GM19035 (cell line): ENCODE results near the gene MDFIC.
A peak's percentile ranks its signal among the peaks of the same experiment; 100 is the strongest.

Source experiments
- ATAC-seq: cut with Tn5 transposase; IDR thresholded peaks from one replicate; pipeline ENCODE4 v1.9.1; 2021; ENCODE audit not compliant: unreplicated experiment

Gene MDFIC

DNA sequence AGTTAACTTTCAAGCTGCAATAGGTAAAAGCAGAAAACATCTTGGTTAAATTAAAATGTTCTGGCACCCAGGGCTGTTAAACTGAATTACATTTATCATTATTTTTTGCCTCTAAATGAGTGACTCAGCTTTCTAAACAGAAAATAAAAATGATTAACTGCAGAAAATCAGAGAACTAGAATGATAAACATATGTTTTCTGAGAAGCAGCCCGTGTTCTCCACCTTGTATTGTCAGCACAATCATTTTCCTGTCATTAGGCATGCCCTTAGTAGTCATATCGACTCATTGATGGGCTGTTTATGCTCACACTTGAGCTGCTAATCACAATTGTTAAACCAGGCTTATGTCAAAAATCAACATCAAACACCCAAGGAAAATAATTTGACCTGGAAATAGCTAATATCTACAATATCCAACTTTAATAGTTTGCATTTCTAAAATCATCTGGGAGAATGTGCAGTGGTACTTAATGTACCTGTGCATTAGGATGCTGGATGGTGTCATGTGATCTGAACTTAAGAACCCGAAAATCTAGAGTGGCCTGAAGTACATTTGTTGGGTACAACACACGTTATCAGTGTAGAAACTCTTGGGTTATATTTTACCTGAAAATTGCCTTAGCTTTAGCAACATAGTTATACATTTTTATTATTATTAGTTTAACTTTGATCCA, 2.3 kb downstream of the MDFIC start:
- no peak for ATAC-seq

DNA sequence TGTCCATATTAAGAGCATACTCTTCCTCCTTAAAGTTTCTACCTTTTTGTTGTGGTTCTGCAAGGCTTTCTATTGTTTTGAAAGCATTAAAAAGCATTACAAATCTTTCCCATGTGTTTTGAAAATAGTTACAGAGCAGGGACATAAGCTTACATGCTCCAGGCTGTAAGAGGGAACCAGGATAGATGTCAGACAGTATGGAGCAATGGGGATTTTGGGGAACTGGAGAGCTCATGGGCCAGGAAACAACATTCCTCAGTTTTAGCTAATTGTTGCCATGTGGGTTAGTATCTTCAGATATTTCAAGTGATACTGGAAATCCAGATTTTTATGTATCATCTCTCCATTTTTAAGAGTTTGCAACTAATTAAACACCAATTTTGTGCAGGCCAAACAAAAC, 3.5 kb downstream of the MDFIC start:
- ATAC-seq: no peak

DNA sequence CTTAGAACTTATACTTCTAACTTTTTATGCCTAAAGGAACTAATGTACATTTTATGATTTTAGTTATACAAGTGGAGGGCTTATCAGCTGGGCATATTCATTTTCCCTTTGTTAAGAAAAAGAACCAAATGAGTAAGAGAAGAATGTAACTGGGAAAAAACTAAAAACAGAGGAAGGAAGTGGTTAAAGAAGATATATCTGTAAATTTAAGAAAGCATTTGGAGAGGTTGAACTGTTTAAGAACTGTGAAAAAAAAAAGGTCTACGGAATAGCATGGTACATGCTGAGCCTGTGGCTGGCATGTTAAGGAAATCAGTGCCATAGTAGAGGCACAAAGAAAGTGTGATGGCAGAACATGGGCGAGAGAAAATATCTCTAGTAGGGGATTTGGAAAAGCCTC, 6.2 kb downstream of the MDFIC start:
- ATAC-seq: no peak

DNA sequence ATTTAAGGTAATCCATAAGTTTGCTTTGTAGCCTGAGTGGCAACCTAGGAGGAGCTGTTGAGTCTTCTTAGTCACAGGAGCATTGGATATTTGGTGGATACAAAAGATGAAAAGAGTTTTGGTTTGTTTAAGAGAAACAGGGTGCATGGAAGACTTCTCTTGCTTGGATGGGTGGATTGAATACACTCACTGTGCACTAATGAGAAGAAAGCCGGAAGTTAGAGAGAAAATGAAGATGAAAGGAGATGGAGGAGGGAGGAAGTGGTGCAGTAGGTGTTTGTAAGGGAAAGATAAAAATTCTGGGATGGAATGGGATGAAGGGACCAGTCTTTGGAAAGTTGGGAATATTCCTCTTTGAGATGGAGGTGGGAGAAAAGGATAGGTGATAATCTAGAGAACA, 7.7 kb downstream of the MDFIC start:
- no peak for ATAC-seq

DNA sequence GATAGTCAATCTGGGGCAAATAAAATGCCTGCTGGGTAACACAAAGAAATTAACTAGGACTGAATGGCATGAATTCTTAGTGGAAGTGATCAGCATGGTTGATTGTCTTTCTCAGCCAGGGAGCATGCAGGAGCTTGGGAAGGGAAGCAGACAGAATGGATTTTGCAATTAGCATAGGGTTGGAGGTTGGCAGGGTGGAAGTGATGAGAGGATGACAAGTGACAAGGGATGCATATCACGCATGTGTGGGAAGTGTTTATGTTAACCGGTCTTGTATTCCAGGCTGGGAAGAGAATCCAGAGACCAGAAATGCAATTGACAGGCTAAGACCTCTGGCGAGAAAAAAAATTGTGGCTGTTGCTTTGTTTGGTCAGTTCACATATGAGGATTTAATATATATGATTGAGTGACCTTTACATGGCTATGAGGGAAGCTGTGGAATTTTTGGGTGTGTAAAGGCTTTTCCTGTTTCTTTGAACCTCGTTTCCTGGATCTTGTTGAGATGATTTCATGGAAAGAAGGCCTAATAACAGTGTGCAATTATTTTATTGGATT, 8.3 kb downstream of the MDFIC start:
- no peak for ATAC-seq

DNA sequence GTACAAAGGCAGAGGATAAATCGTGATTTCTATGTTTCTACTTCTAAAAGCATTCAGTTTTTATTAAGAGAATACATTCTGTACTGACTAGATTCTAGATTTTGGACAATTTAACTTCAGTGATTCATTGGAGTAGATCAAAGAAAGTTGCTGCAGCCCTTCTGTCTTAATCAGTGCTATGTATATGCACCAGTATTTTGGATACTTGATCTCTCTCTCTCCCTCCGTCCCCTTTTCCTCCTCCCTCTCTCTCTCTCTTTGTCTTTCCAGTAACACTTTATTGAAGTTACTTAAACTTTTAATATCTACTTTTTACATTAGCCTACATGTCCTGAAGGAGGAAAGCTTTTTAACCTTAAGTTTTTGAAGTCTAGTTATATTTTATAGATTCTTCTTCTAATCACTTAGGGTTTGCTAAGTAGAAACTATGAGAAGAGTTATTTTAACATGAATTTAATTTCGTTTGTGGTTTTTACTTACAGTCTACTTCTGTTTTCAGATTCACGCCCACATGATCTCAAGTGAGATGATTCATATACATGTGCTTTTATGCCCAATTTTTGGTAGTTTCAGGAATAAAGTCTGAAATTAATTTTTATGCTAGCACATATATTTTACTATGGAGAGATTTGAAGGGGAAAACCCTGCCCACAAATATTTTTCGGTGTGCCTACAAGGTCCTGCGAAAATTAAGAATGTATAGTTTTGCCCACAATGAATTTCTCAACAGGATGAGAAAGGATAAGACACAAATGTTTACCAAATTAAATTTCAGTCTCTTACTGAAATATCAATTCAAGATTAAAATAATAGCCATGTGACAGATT, 9.1 kb downstream of the MDFIC start:
- peak; percentile 56 for ATAC-seq

DNA sequence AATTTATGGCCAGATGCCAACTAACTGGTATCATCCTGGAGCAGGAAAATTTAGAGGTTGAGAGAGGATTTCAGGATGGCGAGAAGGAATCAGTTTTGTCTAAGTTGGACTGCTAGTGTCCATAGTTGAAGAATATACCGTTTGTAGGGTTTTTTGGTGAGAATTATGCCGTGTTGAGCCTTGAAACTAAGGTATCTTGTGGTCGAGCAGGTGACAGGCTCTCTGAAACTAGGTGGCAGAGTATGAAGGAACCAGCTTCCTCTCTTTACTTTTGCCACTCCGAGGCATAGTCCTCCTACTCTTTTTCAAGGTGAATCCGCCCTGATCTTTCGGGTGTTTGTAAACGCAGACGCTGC, 9.7 kb downstream of the MDFIC start:
- peak; percentile 70 for ATAC-seq

DNA sequence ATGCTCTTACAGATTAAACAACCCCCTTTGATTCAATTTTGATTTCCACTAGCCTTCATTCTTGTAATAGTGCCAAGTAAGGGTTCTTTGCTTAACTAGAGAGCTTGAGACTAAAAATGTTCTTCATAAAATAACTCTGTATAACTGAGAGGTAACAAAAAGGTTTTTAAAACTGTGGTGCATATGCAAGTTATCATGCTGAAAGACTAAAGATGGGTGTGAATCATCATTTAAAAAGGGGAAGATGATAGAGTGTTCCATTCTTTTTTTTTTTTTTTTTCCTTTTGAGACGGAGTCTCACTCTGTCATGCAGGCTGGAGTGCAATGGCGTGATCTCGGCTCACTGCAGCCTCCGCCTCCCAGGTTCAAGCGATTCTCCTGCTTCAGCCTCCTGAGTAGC, 11.1 kb downstream of the MDFIC start:
- ATAC-seq: no peak

DNA sequence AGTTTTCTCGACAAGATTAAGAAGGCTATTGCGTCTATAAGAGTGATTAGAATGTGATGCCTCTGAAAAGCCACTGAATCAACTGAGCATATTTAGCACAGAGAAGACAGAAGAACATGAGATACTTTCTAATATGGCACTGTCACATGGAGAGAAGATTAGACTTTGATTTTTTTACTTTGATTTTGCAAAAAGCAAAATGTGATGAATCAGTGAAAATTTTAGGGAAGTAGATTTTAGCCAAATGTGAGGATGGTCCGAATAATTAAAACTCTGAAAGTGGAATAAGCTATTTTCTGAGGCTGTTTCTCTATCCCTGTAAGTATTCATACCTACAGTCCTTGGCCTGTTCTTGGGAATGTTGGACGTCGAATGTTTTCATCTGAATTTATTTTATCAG, 11.8 kb downstream of the MDFIC start:
- no peak for ATAC-seq

DNA sequence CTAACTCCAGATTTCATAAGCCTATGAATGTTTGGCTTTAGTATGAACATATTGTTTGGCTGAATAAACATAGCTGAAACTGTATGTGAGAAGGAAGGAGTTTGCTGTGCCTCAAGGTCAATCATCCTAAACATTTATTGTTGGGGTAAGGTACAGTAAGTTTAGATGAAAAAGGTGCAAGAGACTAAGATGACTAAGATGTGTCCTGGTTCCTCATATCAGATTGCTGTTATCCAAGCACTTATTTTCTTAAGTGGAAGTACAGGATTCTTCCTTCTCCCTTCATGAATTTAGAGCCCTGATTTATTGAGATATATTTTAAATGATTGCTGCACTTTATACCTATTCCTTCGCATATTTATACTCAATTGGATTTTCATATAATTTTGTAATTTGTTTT, 12.2 kb downstream of the MDFIC start:
- ATAC-seq: no peak

DNA sequence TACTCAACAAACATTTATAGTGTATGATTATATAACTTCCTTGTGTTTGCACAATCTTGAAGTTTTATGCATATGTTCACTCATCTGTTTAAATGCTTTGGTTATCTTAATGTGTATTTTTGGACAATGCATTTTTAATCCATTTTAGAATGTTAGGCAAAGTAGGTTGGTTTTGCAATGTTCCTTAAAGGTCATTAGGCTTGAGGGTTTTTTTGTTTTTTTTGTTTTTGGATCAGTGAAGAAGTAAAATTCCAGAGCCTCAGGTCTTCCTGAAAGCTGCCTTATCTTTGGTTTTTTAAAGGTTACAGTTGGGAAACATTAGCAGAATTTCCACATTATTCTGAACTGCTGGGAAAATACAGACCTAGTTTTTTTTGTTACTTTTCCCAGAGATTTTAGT, 12.8 kb downstream of the MDFIC start:
- ATAC-seq: no peak

DNA sequence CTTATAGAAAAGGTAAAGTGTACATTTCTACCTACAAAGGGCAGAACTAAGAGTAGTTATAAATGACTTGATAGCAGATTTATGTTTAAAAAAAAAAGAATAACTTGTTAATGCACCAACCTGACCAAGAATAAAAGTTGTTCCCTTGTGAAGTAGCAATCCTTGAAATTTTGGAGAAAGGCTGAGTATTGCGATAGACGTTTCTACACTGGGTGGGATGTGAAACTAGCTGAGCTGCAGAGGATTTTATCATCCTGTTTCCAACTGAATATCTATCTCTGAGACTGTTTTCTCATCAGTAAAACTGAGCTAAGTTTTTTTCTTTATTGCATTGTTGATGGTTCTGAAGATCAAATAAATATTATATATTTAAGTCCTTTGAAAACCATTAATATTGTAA, 14.6 kb downstream of the MDFIC start:
- ATAC-seq: no peak

DNA sequence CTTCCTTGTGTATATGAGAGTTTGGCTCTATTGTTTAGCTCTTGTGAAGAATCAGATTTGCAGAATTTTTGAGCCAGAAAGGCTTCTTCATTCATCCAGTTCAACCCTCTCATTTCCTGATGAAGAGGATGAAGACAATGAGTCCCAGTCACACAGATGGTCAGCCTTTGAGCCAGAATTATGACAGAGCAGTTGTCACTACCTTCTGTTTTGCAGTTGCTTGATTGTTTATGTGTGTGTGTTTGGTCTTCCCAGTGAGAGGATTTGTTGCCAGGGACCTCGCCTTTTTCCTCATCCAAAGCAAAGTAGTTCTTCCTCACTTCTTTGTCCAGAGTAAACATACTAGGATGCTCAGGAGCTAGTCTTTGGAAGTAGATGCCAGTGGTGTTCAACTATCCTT, 15.6 kb downstream of the MDFIC start:
- ATAC-seq: no peak

DNA sequence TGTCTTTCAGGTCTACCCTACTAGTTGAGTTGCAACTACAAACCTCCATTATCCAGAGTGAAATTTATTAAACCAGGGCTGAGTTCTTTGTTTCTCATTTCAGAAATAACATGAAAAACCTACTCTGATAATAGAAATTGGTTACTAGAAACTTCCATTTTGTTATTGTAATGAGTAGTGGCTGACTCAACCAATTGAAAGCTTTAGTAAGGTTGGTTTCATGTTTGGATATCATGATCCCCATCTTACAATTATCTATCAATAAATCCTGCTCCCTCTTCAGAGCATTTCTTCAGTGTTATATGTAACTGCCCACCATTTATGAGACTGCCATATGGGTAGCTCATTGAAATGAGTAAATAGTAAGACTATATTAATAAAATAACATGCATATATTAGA, 16.9 kb downstream of the MDFIC start:
- ATAC-seq: no peak

DNA sequence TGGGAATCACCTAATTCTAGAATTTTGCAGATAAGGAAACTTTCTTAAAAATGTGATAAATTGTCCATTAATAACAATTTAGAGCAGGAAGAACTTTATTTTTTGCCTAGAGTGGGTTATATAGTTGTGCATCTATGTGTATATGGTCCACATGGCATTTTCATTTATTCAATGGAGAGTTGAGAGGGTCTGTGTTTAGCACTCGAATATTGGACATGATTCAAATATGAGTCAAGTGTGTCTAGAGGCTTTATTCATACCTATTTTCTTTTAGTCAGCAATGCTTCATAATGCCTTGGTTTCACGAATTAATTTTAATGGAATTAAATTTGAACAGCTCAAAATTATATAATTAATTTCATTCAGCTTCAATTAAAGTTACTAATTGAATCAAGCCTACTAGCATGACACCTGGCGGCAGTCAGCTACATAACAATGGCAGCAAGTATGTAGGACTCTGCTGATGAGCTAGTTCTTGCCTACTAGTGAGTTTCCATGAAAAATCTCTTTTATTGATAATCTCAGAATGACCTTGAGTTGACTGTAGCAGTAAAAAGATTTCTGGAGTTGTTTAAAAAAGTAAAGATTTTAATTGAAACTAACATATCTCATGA, 17.7 kb downstream of the MDFIC start:
- ATAC-seq: no peak

DNA sequence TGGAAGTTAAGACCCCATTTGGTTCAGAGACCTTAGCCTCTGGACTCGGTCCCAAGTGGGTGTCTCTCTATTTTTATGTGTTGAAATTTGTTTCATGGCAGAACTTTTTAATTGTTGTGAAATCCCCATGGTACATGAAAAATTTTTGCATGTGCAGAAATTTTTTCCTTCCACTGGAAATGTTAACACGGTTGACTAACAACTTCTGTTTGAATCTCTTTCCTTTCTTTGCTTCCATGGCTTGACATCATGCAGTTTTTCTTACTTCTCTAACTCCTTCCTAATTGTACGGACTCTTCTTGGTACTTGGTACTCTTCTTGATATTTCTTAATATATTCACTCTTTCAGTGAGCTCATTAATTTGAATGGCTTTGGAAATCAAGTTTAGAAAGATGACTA, 18.3 kb downstream of the MDFIC start:
- no peak for ATAC-seq

DNA sequence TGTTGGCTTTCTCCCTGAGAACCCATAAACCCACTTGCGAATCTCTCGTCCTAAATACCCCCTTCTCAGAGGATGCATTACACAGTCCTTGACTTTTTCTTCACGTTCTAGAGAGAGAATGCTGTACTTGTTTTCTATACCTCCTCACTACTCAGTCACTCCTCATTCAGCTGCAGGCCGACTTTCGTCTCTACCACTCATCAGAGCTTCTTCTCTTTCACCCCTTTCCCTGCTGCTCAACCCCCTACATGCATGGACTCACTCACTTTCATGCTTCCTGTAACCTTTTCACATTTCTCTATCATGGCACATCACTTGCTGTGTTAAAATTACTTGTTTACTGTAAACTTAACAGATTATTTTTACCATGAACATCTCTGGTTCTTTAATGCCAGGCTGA, 19.8 kb downstream of the MDFIC start:
- peak; percentile 48 for ATAC-seq

DNA sequence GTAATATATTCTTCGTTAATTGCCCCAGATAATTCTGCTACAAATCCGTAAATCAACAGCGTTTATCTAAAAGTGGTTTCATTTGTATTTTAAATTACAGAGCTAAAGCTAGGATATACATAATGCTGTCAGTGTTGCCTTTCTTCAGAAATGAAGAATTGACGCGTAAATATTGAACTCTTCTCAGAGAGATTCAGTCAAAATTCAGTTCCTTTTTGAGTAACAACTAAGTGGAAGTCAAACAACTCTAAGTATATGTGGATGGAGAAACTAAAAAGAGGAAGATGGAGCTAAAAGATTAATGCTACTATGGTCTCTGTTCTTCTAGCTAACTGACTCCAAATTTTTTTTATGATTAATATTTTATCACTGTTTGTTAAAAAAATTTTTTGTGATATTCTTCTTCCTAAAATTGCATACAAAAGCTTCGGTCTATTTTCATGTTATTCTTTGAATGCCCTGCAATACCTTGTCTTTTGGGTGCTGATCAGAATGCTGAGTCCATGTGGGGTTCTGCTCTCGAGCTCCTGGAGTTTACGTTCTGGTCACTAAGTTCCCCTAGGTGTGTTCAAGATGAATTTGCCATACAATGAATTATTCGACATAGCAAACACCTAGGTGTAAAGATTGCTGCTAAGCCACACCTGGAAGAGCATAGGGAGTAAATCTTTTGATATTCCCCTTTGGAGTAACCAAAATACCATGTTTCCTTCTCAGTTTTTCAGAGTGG, 20.7 kb downstream of the MDFIC start:
- peak; percentile 59 for ATAC-seq

DNA sequence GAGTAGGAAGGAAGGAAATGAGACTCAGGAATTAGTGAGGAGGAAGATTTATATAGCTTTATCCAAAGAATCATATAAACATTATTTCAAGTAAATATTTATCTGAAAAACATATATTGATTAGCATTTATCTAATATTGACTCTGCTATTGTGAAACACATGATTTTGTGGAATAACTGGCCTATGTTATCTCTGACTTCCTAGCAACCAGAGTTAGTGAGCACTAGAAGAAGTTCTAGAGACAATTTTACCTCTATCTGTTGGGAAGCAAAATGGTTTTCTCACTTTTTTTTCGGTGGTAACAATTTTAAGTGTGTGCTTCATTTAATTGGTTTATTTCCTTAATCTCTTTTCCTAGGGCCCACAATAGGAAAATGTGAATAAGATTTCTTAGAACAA, 21.6 kb downstream of the MDFIC start:
- ATAC-seq: no peak

DNA sequence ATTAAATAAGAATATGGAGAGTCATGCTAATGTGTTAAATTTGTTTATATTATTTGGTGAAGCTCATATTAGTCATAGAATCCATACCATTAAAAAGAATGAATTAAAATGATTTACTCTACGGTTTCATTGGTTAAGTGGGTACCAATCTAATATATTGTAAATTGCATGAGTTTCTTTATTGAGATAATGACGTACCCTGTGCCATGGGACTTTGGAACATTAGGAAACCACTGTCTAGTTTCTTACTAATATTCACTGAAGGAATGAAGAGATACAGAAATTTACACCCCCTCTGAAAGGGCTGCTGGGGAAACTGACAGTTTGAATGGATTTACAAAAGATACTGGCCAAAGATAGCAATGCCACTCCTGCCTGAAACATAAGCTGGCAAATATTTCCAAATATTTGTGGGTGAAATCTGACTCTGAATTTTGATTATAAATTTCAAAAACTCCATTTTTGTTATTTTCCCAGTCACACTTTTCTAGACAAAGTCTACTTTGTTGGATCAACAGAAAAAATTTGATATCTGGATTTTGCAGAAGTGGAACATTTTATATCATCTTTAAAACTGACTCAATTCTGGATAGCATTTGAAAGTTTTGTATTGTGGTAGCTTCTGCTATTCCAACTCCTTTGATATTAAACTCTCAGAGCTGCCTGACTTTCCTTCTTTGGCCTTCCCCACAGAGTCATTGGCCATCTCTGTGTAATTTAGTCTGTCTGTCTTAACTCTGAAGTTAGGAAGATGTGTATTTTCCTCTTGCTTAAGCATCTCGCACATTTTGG, 22.3 kb downstream of the MDFIC start:
- ATAC-seq: no peak
